Cardiac septum (tissue), 1 donor: ENCODE data around the gene RHBG. TPM values are rescaled to one million over a fixed set of nuclear protein-coding genes. Genes with fewer than 3 reads are reported as not detected.

ENCODE experiments used
- DNase-seq: peaks from one replicate; pipeline ENCODE4 v3.0.0-alpha.2; 2020; ENCODE audit warnings: low spot score
- intact Hi-C: fragments of 100-400 bp; cut with DNase I; formaldehyde crosslinking; loops from one replicate; pipeline ENCODE4 v1.14.0; 2022
- total RNA-seq: library from RNA; stranded (reverse); fragmentation: NEBNext Ultra II Directional; extraction: Animal tissue kit (Norgen Biotek cat#: 25700); gene quantifications from one replicate; pipeline ENCODE4 v1.2.1, GENCODE V29; 2021
- donor health status: DM: no; HTN: no; CAD: no.

RHBG gene
- total RNA-seq, 1 donor from 2014 or later, result not detected

GRCh38 chr1:156383023-156383422 lies 14.0 kb downstream of the RHBG start:
- DNase-seq, result no peak
- intact Hi-C loops, result no loop called here

GRCh38 chr1:156384007-156384406 lies 15.0 kb downstream of the RHBG start:
- intact Hi-C loops, result loop anchor here (2.0 kb wide), 1 partner anchor 223 kb away; no protein-coding TSS in a partner anchor
- DNase-seq, result no peak

- no peak for DNase-seq
- intact Hi-C loops, result loop anchor here (1.0 to 2.0 kb wide), 2 partner anchors 61 to 222 kb away; no protein-coding TSS in a partner anchor
Measured at GRCh38 chr1:156384658-156385057, 15.6 kb downstream of the RHBG start.

GRCh38 chr1:156385534-156386031 lies 16.6 kb downstream of the RHBG start:
- intact Hi-C loops, result loop anchor here (1.0 to 2.0 kb wide), 2 partner anchors 60 to 221 kb away; no protein-coding TSS in a partner anchor
- no peak for DNase-seq

GRCh38 chr1:156386134-156386901 lies 17.3 kb downstream of the RHBG start:
- intact Hi-C loops, result no loop called here

GRCh38 chr1:156386949-156387869 lies 18.2 kb downstream of the RHBG start:
- intact Hi-C loops, result no loop called here
- DNase-seq, result no peak

More at GRCh38 chr1:156386134-156386901, 17.3 kb downstream of the RHBG start:
- no peak for DNase-seq

GRCh38 chr1:156387870-156388173 lies 18.8 kb downstream of the RHBG start:
- no peak for DNase-seq

GRCh38 chr1:156388174-156389137 lies 19.4 kb downstream of the RHBG start:
- DNase-seq, result no peak
- intact Hi-C loops, result no loop called here

More at GRCh38 chr1:156387870-156388173, 18.8 kb downstream of the RHBG start:
- intact Hi-C loops, result no loop called here

- intact Hi-C loops, result no loop called here
- no peak for DNase-seq
Measured at GRCh38 chr1:156389311-156389710, 20.3 kb downstream of the RHBG start.

GRCh38 chr1:156390469-156391365 lies 21.7 kb downstream of the RHBG start:
- intact Hi-C loops, result no loop called here

GRCh38 chr1:156391366-156391677 lies 22.3 kb downstream of the RHBG start:
- intact Hi-C loops, result no loop called here
- DNase-seq, result no peak

More at GRCh38 chr1:156390469-156391365, 21.7 kb downstream of the RHBG start:
- no peak for DNase-seq

GRCh38 chr1:156391701-156392100 lies 22.7 kb downstream of the RHBG start:
- intact Hi-C loops, result no loop called here
- no peak for DNase-seq

- intact Hi-C loops, result no loop called here
- DNase-seq, result no peak
Measured at GRCh38 chr1:156392452-156392853, 23.4 kb downstream of the RHBG start.

GRCh38 chr1:156393095-156393494 lies 24.1 kb downstream of the RHBG start:
- DNase-seq, result no peak
- intact Hi-C loops, result no loop called here

GRCh38 chr1:156394082-156394481 lies 25.1 kb downstream of the RHBG start:
- intact Hi-C loops, result no loop called here
- DNase-seq, result no peak

- intact Hi-C loops, result no loop called here
- no peak for DNase-seq
Measured at GRCh38 chr1:156394835-156395461, 25.9 kb downstream of the RHBG start.

- intact Hi-C loops, result no loop called here
- DNase-seq, result no peak
Measured at GRCh38 chr1:156399355-156400125, 30.5 kb downstream of the RHBG start.
